HG03060 (cell line): ENCODE data around the gene C1QTNF12.
"Not testable (repeated sequence)": the region's sequence is repeated elsewhere in the genome, so short reads cannot be mapped to it uniquely, and the experiment has no call there.

Source experiments
- ATAC-seq: cut with Tn5 transposase; IDR thresholded peaks from one replicate; pipeline ENCODE4 v1.9.1; 2021; ENCODE audit warnings: low read depth, moderate number of reproducible peaks; ENCODE audit not compliant: unreplicated experiment

The C1QTNF12 gene

DNA sequence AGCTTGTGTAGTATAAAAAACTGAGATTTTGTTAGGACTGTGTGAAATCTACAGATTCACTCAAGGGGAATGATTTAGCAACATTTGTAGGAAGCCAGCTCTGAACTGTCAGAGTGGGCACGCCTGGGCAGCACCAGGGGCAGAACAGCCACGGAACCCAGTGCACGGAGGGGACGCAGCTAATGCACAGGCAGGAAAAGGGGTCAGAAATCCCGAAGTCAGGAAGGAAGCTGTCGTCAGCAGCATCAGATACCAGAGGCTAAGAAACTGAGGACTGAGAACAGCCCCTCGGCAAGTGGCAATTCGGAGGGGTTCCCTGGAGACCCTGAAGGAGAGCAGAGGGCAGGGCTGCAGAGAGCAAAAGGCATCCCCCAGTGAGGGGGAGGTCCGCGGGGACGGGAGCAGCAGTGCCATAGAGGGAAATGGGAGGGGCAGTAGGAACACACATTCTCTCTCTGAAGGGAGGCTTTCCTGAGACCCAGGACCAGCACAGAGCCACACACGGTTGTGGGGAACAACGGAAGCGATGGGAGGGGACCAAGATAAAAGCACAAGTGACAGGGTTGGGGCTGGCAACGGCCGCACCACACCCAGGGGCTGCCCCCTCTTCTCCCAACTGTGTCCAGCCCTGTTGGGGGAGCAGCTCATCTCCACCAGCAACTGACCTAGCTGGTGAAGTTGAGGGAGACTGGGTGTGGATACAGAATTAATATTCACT is 14.5 kb upstream of the C1QTNF12 start:
- no peak for ATAC-seq

- ATAC-seq, result no peak
Observed at GRCh38 chr1:1259951-1260600, 13.6 kb upstream of the C1QTNF12 start.

GRCh38 chr1:1259540-1259939 is 13.0 kb upstream of the C1QTNF12 start:
- no peak for ATAC-seq

DNA sequence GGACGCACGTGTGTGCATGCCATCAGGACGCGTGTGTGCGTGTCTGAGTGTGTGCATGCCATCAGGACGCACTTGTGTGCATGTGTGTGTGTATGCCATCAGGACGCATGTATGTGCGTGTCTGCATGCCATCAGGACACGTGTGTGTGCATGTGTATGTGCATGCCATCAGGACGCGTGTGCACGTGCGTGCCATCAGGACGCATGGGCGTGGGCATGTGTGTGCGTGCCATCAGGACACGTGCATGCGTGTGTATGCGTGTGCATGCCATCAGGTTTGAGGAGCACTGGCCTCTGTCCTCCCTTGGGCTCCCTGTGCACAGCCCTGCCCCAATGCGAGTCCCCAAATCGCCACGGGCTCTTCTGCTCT is 12.6 kb upstream of the C1QTNF12 start:
- ATAC-seq, result no peak

GRCh38 chr1:1256956-1257871 is 10.7 kb upstream of the C1QTNF12 start:
- ATAC-seq, result no peak

GRCh38 chr1:1255611-1256010 is 9.1 kb upstream of the C1QTNF12 start:
- no peak for ATAC-seq

- no peak for ATAC-seq
Observed at GRCh38 chr1:1255078-1255477, 8.6 kb upstream of the C1QTNF12 start.

DNA sequence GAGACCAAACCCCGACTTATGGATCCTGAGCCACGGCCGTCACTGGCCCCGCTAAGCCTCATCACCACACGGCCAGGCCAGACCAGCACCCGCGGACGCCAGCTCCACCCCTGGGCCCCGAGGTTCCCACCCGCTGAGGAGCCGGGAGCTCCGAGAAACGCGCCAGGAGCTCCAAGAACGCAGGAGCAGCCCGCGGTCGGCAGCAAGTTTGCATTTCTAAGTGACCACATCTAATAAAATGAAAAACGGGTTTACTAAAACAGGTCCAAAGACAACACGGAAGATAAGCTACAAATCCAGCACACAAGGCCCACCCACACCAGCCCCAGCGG is 8.1 kb upstream of the C1QTNF12 start:
- ATAC-seq, result no peak

- no peak for ATAC-seq
Observed at GRCh38 chr1:1253972-1254666, 7.6 kb upstream of the C1QTNF12 start.

DNA sequence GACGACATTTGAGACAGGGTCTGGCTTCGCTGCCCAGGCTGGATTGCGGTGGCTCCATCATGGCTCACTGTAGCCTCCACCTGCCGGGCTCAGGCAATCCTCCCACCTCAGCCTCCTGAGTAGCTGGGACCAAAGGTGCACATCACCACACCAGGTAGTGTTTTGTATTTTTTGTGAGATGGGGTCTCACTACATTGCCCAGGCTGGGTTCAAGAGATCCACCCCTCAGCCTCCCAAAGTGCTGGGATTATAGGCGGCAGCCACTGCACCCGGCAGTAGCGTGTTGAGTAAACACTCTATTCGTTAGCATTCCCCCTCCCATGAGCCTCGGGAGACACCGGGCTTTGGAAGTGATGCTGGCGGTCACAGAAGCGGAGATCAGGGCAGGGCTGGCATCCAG is 6.8 kb upstream of the C1QTNF12 start:
- no peak for ATAC-seq

GRCh38 chr1:1250786-1251284 is 4.3 kb upstream of the C1QTNF12 start:
- no peak for ATAC-seq

DNA sequence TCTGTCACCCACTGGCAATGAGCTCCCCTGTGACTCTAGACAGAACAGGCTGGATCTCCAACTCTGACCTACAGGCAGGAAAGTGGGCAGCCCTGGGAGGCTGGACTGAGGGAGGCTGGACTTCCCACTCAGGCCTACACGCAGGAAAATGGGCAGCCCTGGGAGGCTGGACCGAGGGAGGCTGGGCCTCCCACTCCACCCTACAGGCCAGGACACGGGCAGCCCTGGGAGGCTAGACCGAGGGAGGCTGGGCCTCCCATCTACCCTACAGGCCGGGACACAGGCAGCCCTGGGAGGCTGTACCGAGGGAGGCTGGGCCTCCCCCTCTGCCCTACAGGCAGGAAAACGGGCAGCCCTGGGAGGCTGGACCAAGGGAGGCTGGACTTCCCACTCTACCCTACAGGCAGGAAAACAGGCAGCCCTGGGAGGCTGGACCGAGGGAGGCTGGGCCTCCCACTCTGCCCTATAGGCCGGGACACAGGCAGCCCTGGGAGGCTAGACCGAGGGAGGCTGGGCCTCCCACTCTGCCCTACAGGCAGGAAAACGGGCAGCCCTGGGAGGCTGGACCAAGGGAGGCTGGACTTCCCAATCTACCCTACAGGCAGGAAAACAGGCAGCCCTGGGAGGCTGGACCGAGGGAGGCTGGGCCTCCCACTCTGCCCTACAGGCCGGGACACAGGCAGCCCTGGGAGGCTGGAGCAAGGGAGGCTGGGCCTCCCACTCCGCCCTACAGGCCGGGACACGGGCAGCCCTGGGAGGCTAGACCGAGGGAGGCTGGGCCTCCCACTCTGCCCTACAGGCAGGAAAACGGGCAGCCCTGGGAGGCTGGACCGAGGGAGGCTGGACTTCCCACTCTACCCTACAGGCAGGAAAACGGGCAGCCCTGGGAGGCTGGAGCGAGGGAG is 1.7 kb upstream of the C1QTNF12 start:
- not testable (repeated sequence) for ATAC-seq

- no peak for ATAC-seq
Observed at GRCh38 chr1:1247341-1247913, 905 bp upstream of the C1QTNF12 start.

DNA sequence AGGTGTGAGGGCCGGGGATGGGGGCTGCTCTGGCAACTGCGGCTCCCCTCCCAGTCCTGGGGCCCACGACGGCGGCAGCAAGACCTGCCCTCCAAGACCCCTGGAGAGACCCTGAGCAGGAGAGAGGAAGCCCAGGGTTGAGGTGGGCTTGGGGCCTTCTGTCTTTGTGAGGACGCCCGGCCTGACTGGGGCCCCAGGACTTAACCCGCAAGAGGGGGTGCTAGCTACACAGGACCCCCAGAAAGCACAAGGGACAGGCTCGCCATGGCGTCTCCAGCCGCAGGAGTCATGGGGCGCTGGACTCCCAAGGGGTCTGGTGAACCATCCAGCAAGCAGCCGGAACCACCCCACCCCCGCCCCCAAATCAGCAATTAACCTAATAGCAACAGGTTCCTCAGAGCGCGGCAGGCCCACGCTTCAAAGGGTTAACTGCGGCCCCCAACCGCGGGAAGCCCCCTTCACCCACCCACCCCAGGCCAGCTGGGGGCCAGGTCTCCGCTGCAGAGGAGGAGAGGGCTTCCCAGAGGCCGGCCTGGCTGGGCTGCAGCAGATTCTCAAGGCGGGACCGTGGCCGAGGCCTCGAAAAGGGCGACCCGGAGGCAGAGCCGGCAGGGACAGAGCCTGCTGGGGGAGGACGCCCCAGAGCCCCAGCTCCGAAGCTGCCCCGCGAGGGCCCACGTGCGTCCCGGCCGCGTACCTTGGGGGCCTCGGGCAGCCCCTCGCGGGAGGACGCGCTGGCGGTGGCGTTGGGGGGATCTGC is 525 bp downstream of the C1QTNF12 start:
- no peak for ATAC-seq

DNA sequence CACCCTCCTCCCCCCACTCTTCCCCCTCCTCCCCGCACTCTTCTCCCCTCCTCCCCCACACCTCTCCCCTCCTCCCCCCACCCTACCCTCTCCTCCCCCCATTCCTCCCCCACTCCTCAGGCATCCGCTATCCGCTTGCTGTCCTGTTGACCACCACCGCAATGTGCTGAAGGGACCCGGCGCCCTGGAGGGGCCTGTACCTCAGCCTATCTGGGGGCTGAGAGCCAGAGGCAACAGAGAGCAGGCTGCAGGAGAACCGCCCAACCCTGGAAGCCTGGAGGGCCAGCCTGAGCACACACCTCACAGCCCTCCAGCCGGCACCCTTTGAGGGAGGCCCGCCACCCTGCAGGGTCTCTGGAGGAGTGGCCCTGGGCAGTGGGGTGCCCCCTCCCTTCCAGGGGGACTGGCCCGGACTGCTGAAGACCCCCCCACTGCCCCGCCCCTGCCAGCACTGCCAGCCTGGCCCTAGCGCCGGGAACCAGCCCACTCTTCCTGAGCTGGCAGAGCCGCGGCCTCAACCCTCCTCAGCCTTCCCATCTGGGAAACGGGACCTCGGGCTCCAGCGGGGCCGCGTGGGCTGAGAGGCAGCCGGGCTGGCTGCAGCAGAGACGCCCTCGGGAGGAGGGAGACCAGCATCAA is 1.2 kb downstream of the C1QTNF12 start:
- no peak for ATAC-seq

- ATAC-seq, result no peak
Observed at GRCh38 chr1:1244192-1244811, 2.2 kb downstream of the C1QTNF12 start.

DNA sequence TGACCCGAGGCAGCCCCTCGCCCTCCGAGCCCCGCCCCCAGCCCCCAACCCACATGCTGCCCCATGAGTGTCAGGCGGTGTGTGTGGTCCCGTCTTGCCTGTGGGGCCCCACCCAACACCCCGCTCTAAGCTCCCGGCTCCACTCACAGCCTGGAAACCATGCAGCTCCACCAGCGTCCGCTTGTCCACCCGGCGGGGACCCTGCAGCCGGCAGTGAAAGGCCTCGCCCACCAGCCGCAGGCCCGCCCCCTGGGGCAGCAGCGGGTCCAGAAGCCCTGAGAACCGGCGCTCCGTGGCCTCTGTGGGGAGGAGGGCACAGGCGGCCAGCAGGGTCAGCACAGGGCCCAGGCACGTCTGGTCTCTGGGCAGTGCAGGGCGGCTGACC is 2.7 kb downstream of the C1QTNF12 start:
- ATAC-seq, result no peak

DNA sequence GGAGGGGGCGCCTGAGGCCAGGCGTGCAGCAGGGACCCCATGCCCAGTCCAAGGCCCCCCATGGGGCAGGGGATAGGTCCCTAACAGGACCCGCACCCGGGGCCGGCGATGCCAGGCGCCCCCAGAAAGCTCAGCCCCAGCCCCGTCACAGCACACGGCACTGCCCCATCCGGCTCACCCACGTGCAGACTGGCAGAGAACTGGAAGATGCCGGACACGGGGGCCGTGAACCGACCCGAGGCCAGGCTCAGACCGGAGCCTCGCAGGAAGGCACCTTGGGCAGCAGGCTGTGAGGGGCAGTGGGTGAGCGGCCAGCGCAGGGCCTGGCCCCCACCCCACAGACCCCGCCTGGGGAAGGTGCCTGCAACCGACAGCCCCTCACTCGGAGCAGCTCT is 3.3 kb downstream of the C1QTNF12 start:
- no peak for ATAC-seq
